Glomerular endothelial cell (primary cell): ENCODE data around the gene TMSB4X. TPM values are rescaled to one million over a fixed set of nuclear protein-coding genes. Genes with fewer than 3 reads are reported as not detected.
"Not testable (repeated sequence)": the region's sequence is repeated elsewhere in the genome, so short reads cannot be mapped to it uniquely, and the experiment has no call there.

Source experiments
- DNase-seq: peaks from one replicate; pipeline ENCODE4 v3.0.0-alpha.2; 2011; ENCODE audit warnings: low read depth, low spot score; ENCODE audit errors: extremely low read depth
- total RNA-seq: library from RNA; depleted of rRNA; stranded (reverse); fragments of >200 nt; gene quantifications from 2 replicates; pipeline ENCODE4 v1.2.3, GENCODE V29; 2015

Gene TMSB4X
- total RNA-seq, 1 donor from 2014 or later, result 9,882 TPM

- no peak for DNase-seq
These were observed 1.2 kb downstream of the TMSB4X start for GRCh38 chrX:12975991-12976558.

- DNase-seq, result not testable (repeated sequence)
These were observed 2.2 kb downstream of the TMSB4X start for GRCh38 chrX:12976819-12977732.

- DNase-seq, result no peak
These were observed 2.9 kb downstream of the TMSB4X start for GRCh38 chrX:12977761-12978204.

- no peak for DNase-seq
These were observed 3.5 kb downstream of the TMSB4X start for GRCh38 chrX:12978205-12979025.

- no peak for DNase-seq
These were observed 4.2 kb downstream of the TMSB4X start for GRCh38 chrX:12979026-12979607.

GRCh38 chrX:12979616-12980015 lies 4.7 kb downstream of the TMSB4X start:
- no peak for DNase-seq

GRCh38 chrX:12980039-12980438 lies 5.1 kb downstream of the TMSB4X start:
- not testable (repeated sequence) for DNase-seq

- DNase-seq, result no peak
These were observed 7.0 kb downstream of the TMSB4X start for GRCh38 chrX:12981880-12982279.

GRCh38 chrX:12984603-12985319 lies 9.9 kb downstream of the TMSB4X start:
- DNase-seq, result peak; percentile 56

GRCh38 chrX:12985331-12985730 lies 10.4 kb downstream of the TMSB4X start:
- DNase-seq, result no peak

- no peak for DNase-seq
These were observed 11.4 kb downstream of the TMSB4X start for GRCh38 chrX:12986164-12986779.

- no peak for DNase-seq
These were observed 12.0 kb downstream of the TMSB4X start for GRCh38 chrX:12986886-12987285.

GRCh38 chrX:12987340-12987739 lies 12.4 kb downstream of the TMSB4X start:
- DNase-seq, result no peak

GRCh38 chrX:12987900-12988594 lies 13.1 kb downstream of the TMSB4X start:
- no peak for DNase-seq

GRCh38 chrX:12988797-12989196 lies 13.9 kb downstream of the TMSB4X start:
- no peak for DNase-seq

GRCh38 chrX:12989461-12989860 lies 14.6 kb downstream of the TMSB4X start:
- DNase-seq, result no peak

- no peak for DNase-seq
These were observed 16.7 kb downstream of the TMSB4X start for GRCh38 chrX:12991575-12991974.

GRCh38 chrX:12992544-12993118 lies 17.7 kb downstream of the TMSB4X start:
- DNase-seq, result no peak

GRCh38 chrX:12993826-12994225 lies 18.9 kb downstream of the TMSB4X start:
- DNase-seq, result no peak
